ENCODE data around the gene ABCC1.
"Not testable (repeated sequence)": the region's sequence is repeated elsewhere in the genome, so short reads cannot be mapped to it uniquely, and the experiment has no call there.

Gene ABCC1

DNA sequence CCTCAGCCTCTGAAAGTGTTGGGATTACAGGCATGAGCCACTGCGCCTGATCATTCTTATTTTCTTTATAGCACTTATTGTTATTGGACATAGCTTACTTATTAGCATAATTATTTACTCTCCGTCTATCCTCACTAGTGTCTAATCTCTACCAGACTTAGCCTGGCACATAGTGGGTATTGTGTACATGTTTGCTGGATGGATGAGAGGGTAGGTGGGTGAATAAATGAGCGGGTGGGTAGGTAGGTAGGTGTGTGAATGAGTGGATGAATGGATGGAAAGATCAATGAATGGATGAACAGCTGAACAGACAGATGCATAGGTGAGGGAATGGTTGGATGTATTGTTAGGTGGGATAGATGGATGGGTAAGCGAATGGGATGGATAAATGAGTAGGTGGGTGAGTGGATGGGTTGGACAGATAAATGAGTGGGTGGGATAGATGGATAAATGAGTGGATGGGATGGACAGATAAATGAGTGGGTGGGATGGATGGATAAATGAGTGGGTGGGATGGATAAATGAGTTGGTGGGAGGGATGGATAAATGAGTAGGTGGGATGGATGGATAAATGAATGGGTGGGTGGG is 222.0 kb downstream of the ABCC1 start:
- in situ Hi-C loops (cut with HindIII; ENCODE audit: low pct_unique_long_range_greater_than_20kb, low sequenced_read_pairs) = no loop called here
- DNase-seq (ENCODE audit: low read depth in 1 of 2, low spot score in 1 of 2) = no peak
- no peak for TF ChIP-seq JUND (IDR thresholded peaks at IDR 0.05; ENCODE audit: low read depth)

DNA sequence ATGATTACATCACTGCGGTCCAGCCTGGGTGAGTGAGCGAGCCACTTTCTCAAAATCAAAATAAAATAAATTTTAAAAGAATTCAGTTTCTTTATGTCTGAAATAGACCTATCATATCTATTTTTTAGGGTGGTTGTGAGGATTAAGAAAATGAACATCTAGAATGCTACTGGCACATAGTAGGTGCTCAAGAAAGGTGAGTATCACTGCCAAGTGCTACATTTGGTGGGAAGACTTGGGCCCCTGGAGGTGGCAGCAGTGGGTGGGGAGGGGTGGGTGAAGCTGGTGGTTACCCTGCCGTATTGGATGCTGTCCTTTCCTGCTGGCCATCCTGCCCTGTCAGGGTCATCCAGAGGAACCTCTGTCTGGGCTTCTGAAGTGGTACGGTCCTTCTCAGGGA is 223.6 kb downstream of the ABCC1 start:
- no peak for TF ChIP-seq JUND (IDR thresholded peaks at IDR 0.05; ENCODE audit: low read depth)
- DNase-seq (ENCODE audit: low read depth in 1 of 2, low spot score in 1 of 2) = no peak
- in situ Hi-C loops (cut with HindIII; ENCODE audit: low pct_unique_long_range_greater_than_20kb, low sequenced_read_pairs) = no loop called here

DNA sequence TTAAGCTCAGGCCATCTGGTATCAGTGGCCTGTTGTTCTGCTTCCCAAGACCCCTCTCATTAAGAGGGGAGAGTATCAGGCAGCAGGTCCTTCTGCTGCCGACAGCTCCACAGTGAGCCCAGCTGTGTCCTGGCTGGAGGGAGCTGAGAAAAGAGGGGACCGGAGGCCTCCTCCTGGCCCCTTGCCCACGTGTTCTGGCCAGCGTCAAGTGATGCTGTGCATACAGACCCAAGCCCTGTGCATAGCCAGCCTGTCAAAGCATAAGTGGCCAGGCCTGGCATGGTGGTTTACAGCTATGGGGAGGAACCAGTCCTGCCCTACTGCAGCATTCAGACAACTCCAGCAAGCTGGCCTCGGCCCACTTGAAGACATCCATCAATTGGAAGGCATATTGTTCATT is 225.9 kb downstream of the ABCC1 start:
- no peak for TF ChIP-seq JUND (IDR thresholded peaks at IDR 0.05; ENCODE audit: low read depth)

DNA sequence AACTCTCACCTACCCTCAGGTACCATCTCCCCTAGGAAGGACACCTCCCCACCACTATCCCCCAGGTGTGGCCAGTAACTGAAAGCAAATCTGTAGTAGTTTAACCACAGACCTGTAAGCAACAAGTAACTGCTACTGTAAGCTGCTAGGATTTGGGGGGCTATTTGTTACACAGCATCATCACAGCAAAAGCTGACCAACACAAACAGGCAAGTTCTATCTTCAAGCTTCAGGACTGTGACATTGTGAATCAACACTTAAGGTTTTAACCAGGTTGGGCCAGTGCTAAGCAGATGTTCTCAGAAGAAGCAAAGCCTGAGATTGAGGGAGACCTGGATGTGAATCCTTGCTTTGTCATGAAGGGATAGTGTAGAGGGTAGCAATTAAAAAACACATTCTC is 226.9 kb downstream of the ABCC1 start:
- no peak for DNase-seq (ENCODE audit: low read depth in 1 of 2, low spot score in 1 of 2)
- in situ Hi-C loops (cut with HindIII; ENCODE audit: low pct_unique_long_range_greater_than_20kb, low sequenced_read_pairs) = no loop called here

More for the DNA sequence above, 225.9 kb downstream of the ABCC1 start:
- DNase-seq (ENCODE audit: low read depth in 1 of 2, low spot score in 1 of 2) = no peak
- in situ Hi-C loops (cut with HindIII; ENCODE audit: low pct_unique_long_range_greater_than_20kb, low sequenced_read_pairs) = no loop called here

DNA sequence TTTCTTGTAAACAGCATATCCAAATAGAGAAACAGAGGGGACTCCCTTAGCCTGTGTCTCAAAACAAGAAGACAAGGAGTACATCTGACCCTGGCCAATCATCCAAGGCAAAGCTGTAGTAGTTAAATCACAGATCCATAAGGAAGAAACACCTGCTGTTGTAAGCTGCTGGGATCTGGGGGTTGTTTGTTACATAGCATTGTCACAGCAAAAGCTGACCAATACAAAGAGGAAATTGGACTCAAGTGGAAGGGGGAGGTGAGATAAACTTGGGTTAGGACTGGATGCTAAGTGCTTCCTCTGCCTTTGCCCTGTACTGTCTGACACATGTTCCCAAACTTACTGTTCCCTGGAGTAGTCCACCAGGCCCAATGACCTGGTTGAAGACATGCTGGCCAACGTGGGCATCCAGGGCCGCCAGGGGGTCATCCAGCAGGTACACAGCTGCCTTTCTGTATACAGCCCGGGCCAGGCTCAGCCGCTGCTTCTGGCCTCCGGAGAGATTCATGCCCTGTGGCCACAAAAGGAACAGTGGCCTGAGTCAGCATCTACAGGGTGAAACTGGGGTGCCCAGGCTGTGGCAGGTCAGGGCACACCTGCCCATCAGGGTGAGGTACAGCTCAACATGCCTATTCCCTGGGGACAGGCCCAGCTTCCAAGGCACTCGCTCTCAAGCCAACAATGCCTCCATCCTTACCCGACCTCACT is 229.2 kb downstream of the ABCC1 start:
- no peak for TF ChIP-seq JUND (IDR thresholded peaks at IDR 0.05; ENCODE audit: low read depth)

More for the DNA sequence above, 226.9 kb downstream of the ABCC1 start:
- TF ChIP-seq JUND (IDR thresholded peaks at IDR 0.05; ENCODE audit: low read depth) = no peak

DNA sequence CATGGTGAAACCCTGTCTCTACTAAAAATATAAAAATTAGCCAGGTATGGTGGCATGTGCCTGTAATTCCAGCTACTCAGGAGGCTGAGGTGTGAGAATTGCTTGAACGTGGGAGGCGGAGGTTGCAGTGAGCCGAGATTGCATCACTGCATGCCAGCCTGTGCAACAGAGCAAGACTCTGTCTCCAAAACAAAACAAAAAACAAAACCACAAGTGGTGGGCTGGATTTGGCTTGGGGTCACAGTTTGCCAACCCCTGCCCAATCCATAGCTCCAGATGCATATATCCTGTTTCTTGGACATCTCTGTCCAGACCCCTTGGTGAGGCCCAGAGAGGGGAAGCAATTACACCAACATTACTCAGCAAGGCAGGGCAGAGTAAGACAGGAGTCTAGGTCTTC is 232.3 kb downstream of the ABCC1 start:
- in situ Hi-C loops (cut with HindIII; ENCODE audit: low pct_unique_long_range_greater_than_20kb, low sequenced_read_pairs); DNase-seq (ENCODE audit: low read depth in 1 of 2, low spot score in 1 of 2): not testable (repeated sequence)

More for the DNA sequence above, 229.2 kb downstream of the ABCC1 start:
- in situ Hi-C loops (cut with HindIII; ENCODE audit: low pct_unique_long_range_greater_than_20kb, low sequenced_read_pairs) = no loop called here
- DNase-seq (ENCODE audit: low read depth in 1 of 2, low spot score in 1 of 2) = no peak

DNA sequence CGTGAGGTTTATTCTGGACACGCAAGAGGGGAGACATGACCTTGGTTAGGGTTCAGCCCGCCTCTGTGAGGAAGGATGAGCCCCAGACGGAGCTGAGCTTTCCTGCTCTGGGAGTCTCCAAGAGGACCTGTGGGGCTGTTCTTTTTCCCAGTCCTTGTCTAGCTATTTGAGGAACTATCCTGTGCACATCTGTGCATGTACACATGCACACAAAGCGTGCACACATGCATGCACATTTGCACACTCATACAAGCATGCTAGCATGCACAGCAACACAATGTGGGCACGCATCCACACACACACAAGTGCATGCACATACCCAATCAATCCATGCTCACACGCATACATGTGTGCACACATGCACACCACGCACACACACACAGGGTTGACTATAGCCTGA is 233.5 kb downstream of the ABCC1 start:
- in situ Hi-C loops (cut with HindIII; ENCODE audit: low pct_unique_long_range_greater_than_20kb, low sequenced_read_pairs) = no loop called here
- TF ChIP-seq JUND (IDR thresholded peaks at IDR 0.05; ENCODE audit: low read depth) = no peak
- DNase-seq (ENCODE audit: low read depth in 1 of 2, low spot score in 1 of 2) = no peak

DNA sequence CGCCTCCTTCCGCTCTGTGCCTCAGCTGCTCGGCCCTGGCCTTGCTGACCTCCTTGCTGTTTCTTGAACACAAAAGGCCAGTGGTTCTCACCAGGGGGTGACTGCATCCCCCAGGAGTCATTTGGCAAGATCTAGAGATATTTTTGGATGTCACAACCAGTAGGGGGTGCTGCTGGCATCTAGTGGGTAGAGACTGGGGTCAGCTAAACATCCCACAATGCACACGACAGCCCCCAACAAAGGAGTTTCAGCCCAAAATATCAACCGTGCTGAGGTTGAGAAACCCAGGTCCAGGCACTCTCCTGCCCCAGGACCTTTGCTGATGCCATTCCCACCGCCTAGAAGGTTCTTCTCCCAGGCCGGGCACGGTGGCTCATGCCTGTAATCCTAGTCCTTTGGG is 234.1 kb downstream of the ABCC1 start:
- in situ Hi-C loops (cut with HindIII; ENCODE audit: low pct_unique_long_range_greater_than_20kb, low sequenced_read_pairs) = no loop called here
- DNase-seq (ENCODE audit: low read depth in 1 of 2, low spot score in 1 of 2) = no peak
- TF ChIP-seq JUND (IDR thresholded peaks at IDR 0.05; ENCODE audit: low read depth) = no peak

DNA sequence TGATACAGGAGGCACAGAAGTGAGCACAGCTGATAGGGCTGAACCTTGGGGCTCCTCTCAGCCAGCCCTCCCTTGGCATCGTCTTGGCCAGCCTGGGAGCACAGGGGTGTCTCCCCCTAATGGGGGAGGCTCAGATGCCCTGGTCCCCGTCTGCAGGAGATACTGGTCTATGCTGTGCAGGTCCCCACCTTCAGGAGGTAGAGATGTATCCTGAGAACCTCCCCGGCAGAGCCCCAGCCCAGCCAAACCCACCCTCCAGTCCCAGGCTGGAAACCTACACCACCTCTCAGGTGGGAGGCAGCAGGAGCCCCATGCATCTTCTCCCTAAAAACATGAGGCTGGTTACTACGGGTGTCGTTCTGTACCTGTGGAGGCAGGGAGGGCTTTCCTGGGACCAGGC is 235.2 kb downstream of the ABCC1 start:
- no peak for DNase-seq (ENCODE audit: low read depth in 1 of 2, low spot score in 1 of 2)
- in situ Hi-C loops (cut with HindIII; ENCODE audit: low pct_unique_long_range_greater_than_20kb, low sequenced_read_pairs) = no loop called here
- no peak for TF ChIP-seq JUND (IDR thresholded peaks at IDR 0.05; ENCODE audit: low read depth)

DNA sequence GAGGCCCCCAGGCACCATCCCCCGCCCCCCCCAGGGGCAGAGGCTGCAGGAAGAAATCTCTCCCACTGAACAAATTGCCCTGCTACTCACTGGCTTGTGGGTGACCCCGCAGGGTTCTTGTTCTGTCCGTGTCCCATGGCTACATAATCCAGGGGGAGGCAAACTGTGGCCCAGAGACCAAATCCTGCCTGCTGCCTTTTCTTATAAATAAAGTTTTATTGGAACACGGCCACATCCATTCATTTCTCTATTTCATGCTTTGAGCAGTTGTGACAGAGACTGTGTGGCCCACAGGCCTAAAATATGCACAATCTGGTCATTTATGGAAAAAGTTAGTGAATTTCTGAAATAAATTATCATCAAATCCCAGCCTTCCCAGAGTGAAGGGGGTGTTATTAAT is 235.7 kb downstream of the ABCC1 start:
- DNase-seq (ENCODE audit: low read depth in 1 of 2, low spot score in 1 of 2) = no peak
- TF ChIP-seq JUND (IDR thresholded peaks at IDR 0.05; ENCODE audit: low read depth) = no peak
- in situ Hi-C loops (cut with HindIII; ENCODE audit: low pct_unique_long_range_greater_than_20kb, low sequenced_read_pairs) = no loop called here

DNA sequence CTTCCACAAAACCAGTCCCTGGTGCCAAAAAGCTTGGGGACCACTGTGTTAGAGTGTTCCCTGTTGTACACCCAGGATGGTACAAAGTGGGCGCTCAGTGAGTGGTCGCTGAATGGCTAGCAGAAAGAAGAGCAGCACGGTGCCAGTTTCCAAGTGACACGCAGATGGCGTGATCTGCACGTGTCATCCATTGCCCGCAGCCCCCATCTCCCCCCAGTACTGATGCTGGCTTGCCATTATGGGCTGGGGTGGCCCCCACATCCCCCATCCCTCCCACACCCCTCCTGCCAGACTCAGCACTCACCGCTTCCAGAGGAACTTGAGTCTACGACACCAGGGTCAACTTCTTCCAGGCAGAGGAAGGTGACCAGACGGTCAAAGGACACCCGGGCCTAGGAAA is 237.4 kb downstream of the ABCC1 start:
- in situ Hi-C loops (cut with HindIII; ENCODE audit: low pct_unique_long_range_greater_than_20kb, low sequenced_read_pairs) = no loop called here
- no peak for TF ChIP-seq JUND (IDR thresholded peaks at IDR 0.05; ENCODE audit: low read depth)
- no peak for DNase-seq (ENCODE audit: low read depth in 1 of 2, low spot score in 1 of 2)

DNA sequence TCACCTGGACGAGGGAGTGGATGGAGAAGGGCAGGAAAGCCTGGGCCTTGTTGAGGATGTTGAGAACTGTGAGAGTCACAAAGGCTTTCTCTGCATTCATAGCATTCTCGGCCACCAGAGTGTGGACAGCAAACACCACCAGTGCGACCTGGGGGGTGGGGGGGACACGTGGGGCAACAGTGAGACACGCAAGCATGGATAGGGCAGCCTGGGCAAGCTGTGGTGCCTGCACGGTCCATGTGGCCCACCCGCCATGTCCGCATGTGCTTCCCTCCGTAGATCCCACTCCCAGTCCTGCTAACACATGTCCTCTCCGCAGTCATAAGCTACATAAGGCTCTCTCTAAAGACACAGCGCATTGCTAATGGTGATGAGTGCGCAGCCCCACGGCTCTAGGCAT is 239.4 kb downstream of the ABCC1 start:
- in situ Hi-C loops (cut with HindIII; ENCODE audit: low pct_unique_long_range_greater_than_20kb, low sequenced_read_pairs) = no loop called here
- no peak for DNase-seq (ENCODE audit: low read depth in 1 of 2, low spot score in 1 of 2)
- TF ChIP-seq JUND (IDR thresholded peaks at IDR 0.05; ENCODE audit: low read depth) = no peak

DNA sequence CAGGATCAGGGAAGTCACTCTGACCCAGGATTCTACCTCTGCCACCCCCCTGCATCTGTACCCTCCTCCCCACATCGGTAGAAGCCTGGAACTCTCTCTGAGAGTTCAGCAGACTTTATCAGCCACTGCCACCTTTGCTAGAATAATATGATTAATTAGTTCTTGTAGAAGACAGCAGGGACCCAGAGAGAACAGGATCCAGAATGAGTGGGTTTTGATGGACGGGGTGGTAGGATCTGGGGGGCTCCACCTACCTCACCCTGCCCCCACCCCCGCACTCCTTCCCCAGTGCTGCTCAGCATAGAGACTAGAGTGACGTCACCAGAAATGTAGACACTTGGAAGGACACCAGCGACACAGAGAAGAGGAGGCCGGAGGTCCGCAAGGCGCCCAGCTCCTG is 240.4 kb downstream of the ABCC1 start:
- no peak for TF ChIP-seq JUND (IDR thresholded peaks at IDR 0.05; ENCODE audit: low read depth)
- no peak for DNase-seq (ENCODE audit: low read depth in 1 of 2, low spot score in 1 of 2)
- in situ Hi-C loops (cut with HindIII; ENCODE audit: low pct_unique_long_range_greater_than_20kb, low sequenced_read_pairs) = no loop called here

DNA sequence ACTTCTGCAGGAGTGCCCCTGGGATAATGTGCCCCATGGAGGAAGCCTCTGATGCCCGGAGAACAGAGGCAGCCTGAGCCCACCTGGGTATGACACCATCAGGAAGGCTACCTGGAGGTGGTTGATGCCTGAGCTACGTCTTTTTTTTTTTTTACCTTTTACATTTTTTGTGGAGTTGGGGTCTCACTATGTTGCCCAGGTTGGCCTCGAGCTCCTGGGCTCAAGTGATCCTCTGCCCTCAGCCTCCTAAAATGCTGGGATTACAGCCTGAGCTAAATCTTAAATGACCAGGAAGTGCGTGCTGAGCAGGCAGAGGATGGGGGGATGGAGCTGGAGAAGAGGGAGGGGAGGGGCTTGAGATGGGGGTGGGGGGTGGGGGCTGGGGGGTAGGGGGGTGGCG is 241.1 kb downstream of the ABCC1 start:
- in situ Hi-C loops (cut with HindIII; ENCODE audit: low pct_unique_long_range_greater_than_20kb, low sequenced_read_pairs) = no loop called here
- no peak for DNase-seq (ENCODE audit: low read depth in 1 of 2, low spot score in 1 of 2)
- TF ChIP-seq JUND (IDR thresholded peaks at IDR 0.05; ENCODE audit: low read depth) = no peak

DNA sequence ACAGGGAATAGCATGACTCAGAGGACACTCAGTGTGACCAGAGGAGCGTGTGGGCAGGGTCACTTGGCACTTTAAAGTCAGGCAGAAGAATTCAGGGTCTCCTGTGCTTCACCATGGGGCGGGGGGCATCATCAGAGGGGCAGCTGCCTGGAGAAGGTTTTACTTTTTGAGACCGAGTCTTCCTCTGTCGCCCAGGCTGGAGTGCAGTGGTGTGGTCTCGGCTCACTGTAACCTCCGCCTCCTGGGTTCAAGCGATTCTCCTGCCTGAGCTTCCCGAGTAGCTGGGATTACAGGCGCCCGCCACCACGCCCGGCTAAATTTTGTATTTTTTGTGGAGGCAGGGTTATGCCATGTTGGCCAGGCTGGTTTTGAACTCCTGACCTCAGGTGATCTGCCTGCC is 241.6 kb downstream of the ABCC1 start:
- DNase-seq (ENCODE audit: low read depth in 1 of 2, low spot score in 1 of 2); in situ Hi-C loops (cut with HindIII; ENCODE audit: low pct_unique_long_range_greater_than_20kb, low sequenced_read_pairs): not testable (repeated sequence)

All from T47D (cell line).